ENCODE results near the gene ACSS2. TPM values are rescaled to one million over a fixed set of nuclear protein-coding genes. Genes with fewer than 3 reads are reported as not detected.
A peak's percentile ranks its signal among the peaks of the same experiment; 100 is the strongest.

ACSS2 gene
- total and polyA plus RNA-seq, 2 experiments from 2014 or later = 26.1 to 49.3 TPM

- no peaks in the 10 kb centered on the region for H3K79me2 ChIP-seq (replicated peaks; ENCODE audit: insufficient read depth)
- H3K4me2 ChIP-seq = peak overlapping the region; percentile 82
- Mint-ChIP-seq H3K9me3 (no peaks in the 10 kb centered on the region), H3K4me3 (peak overlapping the region; percentile 65), H3K27ac (no peak overlapping the region), H3K36me3 (ENCODE audit: low read depth) (peaks cover 6% of the 10 kb centered on the region), H3K27me3 (ENCODE audit: insufficient read depth, low read depth, poor library complexity) (peaks cover 11% of the 10 kb centered on the region), H3K4me1 (peaks cover 16% of the 10 kb centered on the region)
- DNase-seq (ENCODE audit: low spot score) (peak; percentile 57), ATAC-seq (peak; percentile 90)
- no peaks in the 10 kb centered on the region; the same call in 1 of the 2 replicates for H3K36me3 ChIP-seq (ENCODE audit: insufficient read depth)
- H3K9me2 ChIP-seq (ENCODE audit: insufficient read depth) = no peaks in the 10 kb centered on the region
- 0 out of 2 replicates have a peak, but pooled peaks cover 4% of the 10 kb centered on the region for H3F3A ChIP-seq (replicated peaks; ENCODE audit: low read depth)
- H3K4me1 ChIP-seq (ENCODE audit: insufficient read depth) = peaks cover 8% of the 10 kb centered on the region
- peaks cover 8% of the 10 kb centered on the region; the same call in 1 of the 2 replicates for H4K20me1 ChIP-seq (replicated peaks; ENCODE audit: insufficient read depth)
- H3K27ac ChIP-seq (ENCODE audit: low read depth) = peak overlapping the region; percentile 39; the same call in 1 of the 2 replicates
- peak overlapping the region; percentile 53 for H3K4me3 ChIP-seq
- no peaks in the 10 kb centered on the region for H3K27me3 ChIP-seq (ENCODE audit: insufficient read depth)
- TF ChIP-seq CTCF (conservative IDR thresholded peaks at IDR 0.05; ENCODE audit: low read depth in 2 of 2) (no peak), NANOG (IDR thresholded peaks at IDR 0.05; ENCODE audit: borderline replicate concordance) (no peak), ZNF331 (CRISPR knock-in tag; IDR thresholded peaks at IDR 0.05; ENCODE audit: low read depth) (no peak), EZH2phosphoT487 (IDR thresholded peaks at IDR 0.05; ENCODE audit: unreplicated experiment) (no peak), CREB1 (CRISPR knock-in tag; IDR thresholded peaks at IDR 0.05; ENCODE audit: low read depth) (no peak), STAT1 (IDR thresholded peaks at IDR 0.05; ENCODE audit: unreplicated experiment) (no peak), ZNF462 (CRISPR knock-in tag; IDR thresholded peaks at IDR 0.05) (no peak), JUNB (IDR thresholded peaks at IDR 0.05; ENCODE audit: unreplicated experiment) (no peak), POLR2AphosphoS5 (IDR thresholded peaks at IDR 0.05; ENCODE audit: low read depth) (no peak), EZH2 (IDR thresholded peaks at IDR 0.05; ENCODE audit: low read depth, unreplicated experiment) (no peak), ZNF114 (CRISPR knock-in tag; IDR thresholded peaks at IDR 0.05) (no peak)
- TF ChIP-seq, protein P1, sequence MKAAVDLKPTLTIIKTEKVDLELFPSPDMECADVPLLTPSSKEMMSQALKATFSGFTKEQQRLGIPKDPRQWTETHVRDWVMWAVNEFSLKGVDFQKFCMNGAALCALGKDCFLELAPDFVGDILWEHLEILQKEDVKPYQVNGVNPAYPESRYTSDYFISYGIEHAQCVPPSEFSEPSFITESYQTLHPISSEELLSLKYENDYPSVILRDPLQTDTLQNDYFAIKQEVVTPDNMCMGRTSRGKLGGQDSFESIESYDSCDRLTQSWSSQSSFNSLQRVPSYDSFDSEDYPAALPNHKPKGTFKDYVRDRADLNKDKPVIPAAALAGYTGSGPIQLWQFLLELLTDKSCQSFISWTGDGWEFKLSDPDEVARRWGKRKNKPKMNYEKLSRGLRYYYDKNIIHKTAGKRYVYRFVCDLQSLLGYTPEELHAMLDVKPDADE (IDR thresholded peaks at IDR 0.05) = no peak
- TF ChIP-seq, protein P2, sequence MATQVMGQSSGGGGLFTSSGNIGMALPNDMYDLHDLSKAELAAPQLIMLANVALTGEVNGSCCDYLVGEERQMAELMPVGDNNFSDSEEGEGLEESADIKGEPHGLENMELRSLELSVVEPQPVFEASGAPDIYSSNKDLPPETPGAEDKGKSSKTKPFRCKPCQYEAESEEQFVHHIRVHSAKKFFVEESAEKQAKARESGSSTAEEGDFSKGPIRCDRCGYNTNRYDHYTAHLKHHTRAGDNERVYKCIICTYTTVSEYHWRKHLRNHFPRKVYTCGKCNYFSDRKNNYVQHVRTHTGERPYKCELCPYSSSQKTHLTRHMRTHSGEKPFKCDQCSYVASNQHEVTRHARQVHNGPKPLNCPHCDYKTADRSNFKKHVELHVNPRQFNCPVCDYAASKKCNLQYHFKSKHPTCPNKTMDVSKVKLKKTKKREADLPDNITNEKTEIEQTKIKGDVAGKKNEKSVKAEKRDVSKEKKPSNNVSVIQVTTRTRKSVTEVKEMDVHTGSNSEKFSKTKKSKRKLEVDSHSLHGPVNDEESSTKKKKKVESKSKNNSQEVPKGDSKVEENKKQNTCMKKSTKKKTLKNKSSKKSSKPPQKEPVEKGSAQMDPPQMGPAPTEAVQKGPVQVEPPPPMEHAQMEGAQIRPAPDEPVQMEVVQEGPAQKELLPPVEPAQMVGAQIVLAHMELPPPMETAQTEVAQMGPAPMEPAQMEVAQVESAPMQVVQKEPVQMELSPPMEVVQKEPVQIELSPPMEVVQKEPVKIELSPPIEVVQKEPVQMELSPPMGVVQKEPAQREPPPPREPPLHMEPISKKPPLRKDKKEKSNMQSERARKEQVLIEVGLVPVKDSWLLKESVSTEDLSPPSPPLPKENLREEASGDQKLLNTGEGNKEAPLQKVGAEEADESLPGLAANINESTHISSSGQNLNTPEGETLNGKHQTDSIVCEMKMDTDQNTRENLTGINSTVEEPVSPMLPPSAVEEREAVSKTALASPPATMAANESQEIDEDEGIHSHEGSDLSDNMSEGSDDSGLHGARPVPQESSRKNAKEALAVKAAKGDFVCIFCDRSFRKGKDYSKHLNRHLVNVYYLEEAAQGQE (IDR thresholded peaks at IDR 0.05; ENCODE audit: unreplicated experiment) = no peak
- no peak overlapping the region for H2AFZ ChIP-seq
These were observed 12.9 kb upstream of the ACSS2 start for GRCh38 chr20:34863421-34863965.

Measured in GM23338 (cell line).